ENCODE data around the gene CLSTN2. TPM values are rescaled to one million over a fixed set of nuclear protein-coding genes. Genes with fewer than 3 reads are reported as not detected.

CLSTN2 gene
- total and polyA plus RNA-seq, 9 donors = 28.9 to 263 (median 134) TPM

DNA sequence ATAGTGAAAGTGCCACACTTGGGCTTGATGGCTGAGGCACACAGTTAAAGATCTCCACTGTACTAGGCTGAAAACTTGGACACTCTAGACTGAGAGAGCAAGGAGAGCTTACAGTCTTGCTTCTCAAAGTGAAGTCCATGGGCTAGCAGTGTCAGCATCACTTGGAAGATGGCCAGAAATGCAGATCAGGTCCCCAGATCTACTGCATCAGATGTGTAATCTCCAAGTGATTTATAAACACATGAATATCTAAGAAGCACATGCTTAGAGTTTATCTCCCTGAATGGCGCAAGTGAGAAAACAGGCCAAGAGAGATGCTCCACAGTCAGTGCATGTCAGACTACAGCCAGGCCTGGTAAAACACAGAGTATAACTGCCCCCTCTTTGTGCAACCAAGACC is 308.6 kb downstream of the CLSTN2 start:
- Histone ChIP-seq H3K9me3 (no peaks in the 10 kb centered on the region), H3K4me1 (ENCODE audit: insufficient read depth) (no peaks in the 10 kb centered on the region), H3K36me3 (no peaks in the 10 kb centered on the region), H3K27me3 (no peaks in the 10 kb centered on the region), H3K27ac (no peak overlapping the region), H3K4me3 (no peak overlapping the region)
- DNase-seq = no peak
- no peak for TF ChIP-seq POLR2A (IDR thresholded peaks at IDR 0.05)
- no peak for TF ChIP-seq EP300 (IDR thresholded peaks at IDR 0.05)
- TF ChIP-seq, protein P1, sequence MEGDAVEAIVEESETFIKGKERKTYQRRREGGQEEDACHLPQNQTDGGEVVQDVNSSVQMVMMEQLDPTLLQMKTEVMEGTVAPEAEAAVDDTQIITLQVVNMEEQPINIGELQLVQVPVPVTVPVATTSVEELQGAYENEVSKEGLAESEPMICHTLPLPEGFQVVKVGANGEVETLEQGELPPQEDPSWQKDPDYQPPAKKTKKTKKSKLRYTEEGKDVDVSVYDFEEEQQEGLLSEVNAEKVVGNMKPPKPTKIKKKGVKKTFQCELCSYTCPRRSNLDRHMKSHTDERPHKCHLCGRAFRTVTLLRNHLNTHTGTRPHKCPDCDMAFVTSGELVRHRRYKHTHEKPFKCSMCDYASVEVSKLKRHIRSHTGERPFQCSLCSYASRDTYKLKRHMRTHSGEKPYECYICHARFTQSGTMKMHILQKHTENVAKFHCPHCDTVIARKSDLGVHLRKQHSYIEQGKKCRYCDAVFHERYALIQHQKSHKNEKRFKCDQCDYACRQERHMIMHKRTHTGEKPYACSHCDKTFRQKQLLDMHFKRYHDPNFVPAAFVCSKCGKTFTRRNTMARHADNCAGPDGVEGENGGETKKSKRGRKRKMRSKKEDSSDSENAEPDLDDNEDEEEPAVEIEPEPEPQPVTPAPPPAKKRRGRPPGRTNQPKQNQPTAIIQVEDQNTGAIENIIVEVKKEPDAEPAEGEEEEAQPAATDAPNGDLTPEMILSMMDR (IDR thresholded peaks at IDR 0.05) = no peak
- intact Hi-C loops (cut with DNase I) = no loop called here
- 90 to 100% (median 98%) methylated on average over 1 of the region's 1 CpG for WGBS, 3 donors

DNA sequence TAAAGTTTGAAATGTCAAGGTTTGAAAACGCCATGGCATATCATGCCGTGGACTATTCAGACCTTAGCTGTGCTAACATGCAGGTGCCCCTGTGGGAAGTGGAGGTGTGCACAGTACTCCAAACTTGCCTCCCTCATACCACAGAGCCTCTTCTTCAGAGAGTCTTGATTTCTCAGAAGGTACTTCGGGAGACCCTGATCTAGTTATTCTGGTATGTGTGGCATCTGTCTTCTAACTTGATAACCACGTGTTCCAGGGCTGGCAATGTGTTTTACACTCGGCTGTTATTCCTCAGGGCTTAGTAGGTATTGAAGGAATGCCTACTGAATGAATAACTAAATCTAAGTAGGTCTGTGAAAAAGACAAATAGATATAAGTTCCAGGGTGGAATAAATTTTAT is 309.9 kb downstream of the CLSTN2 start:
- no peaks in the 10 kb centered on the region for H3K36me3 ChIP-seq
- intact Hi-C loops (cut with DNase I) = no loop called here
- DNase-seq = no peak
- H3K9me3 ChIP-seq = no peaks in the 10 kb centered on the region
- no peaks in the 10 kb centered on the region for H3K27me3 ChIP-seq
- H3K4me3 ChIP-seq = no peak overlapping the region
- H3K27ac ChIP-seq = no peak overlapping the region
- WGBS, 3 donors = 66 to 75% (median 68%) methylated on average over 5 of the region's 5 CpGs
- TF ChIP-seq, protein P1 (IDR thresholded peaks at IDR 0.05) = no peak
- no peak for TF ChIP-seq EP300 (IDR thresholded peaks at IDR 0.05)
- no peak for TF ChIP-seq POLR2A (IDR thresholded peaks at IDR 0.05)
- H3K4me1 ChIP-seq (ENCODE audit: insufficient read depth) = no peaks in the 10 kb centered on the region

DNA sequence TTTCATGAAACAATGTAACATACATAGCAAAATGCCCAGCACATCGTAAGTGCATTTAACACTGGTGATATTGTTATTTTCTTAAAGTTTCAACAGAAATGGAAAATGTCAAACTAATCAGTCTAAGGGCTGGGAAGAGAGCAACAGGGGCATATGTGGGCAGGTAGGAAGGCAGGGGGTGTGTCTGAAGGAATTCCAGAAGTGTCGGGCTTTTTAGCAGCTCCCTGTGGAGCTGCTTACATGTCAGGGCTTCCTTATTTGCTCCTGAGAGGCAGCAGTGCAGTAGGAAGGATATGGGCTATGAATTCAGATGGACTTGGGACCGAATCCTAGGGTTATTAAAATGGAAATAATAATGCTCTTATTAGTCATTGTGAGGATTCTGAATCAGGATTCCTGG is 311.6 kb downstream of the CLSTN2 start:
- no peaks in the 10 kb centered on the region for H3K27me3 ChIP-seq
- H3K4me3 ChIP-seq = no peak overlapping the region
- WGBS, 3 donors = 62 to 63% (median 62%) methylated on average over 3 of the region's 3 CpGs
- H3K36me3 ChIP-seq = no peaks in the 10 kb centered on the region
- H3K27ac ChIP-seq = no peak overlapping the region
- TF ChIP-seq, protein P1 (IDR thresholded peaks at IDR 0.05) = no peak
- TF ChIP-seq POLR2A (IDR thresholded peaks at IDR 0.05) (no peak), EP300 (IDR thresholded peaks at IDR 0.05) (no peak)
- no peak for DNase-seq
- H3K4me1 ChIP-seq (ENCODE audit: insufficient read depth) = no peaks in the 10 kb centered on the region
- intact Hi-C loops (cut with DNase I) = no loop called here
- no peaks in the 10 kb centered on the region for H3K9me3 ChIP-seq

DNA sequence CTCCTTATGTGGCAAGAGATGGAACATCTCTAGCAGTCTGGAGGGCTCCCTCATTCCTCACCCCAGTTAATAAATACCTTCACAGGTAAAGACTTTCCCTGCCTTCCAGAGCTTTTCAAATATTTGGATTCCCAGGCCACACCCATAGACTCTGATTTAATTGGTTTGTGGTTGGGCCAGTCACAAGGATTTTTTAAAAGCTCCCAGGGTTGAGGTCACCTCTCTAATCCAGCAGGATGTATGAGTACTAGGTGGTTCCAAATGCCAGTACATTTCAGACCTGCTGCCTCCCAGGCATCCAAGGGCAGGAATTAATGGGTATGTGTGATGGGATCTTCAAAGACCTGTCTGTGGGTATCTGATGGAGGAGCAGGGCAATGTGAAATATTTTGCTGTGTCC is 312.8 kb downstream of the CLSTN2 start:
- DNase-seq = no peak
- Histone ChIP-seq H3K9me3 (no peaks in the 10 kb centered on the region), H3K27me3 (no peaks in the 10 kb centered on the region), H3K27ac (no peak overlapping the region), H3K4me1 (ENCODE audit: insufficient read depth) (peaks cover under 1% of the 10 kb centered on the region), H3K4me3 (no peak overlapping the region), H3K36me3 (no peaks in the 10 kb centered on the region)
- intact Hi-C loops (cut with DNase I) = no loop called here
- TF ChIP-seq, protein P1 (IDR thresholded peaks at IDR 0.05) = no peak
- TF ChIP-seq POLR2A (IDR thresholded peaks at IDR 0.05) (no peak), EP300 (IDR thresholded peaks at IDR 0.05) (no peak)

DNA sequence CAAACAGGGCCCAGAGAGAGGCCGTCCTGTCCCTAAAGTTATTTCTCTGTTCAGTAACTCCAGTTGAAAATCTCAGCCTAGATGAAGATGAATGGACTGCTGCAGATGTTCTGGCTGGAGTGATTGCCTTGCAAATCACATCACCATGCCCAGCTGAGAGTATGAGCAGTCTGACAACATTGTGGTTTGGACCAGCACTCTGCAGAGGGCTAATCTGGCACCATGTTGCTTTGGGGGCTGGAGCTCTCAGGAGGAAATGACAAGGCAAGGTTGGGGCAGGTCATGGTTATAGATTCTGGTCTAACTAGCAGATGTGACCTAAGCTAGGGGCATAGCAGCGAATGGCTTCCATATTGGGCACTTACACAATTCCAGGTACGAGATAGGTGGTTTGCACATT is 314.2 kb downstream of the CLSTN2 start:
- no peaks in the 10 kb centered on the region for H3K27me3 ChIP-seq
- DNase-seq = no peak
- no peak overlapping the region for H3K27ac ChIP-seq
- no peaks in the 10 kb centered on the region for H3K36me3 ChIP-seq
- H3K4me3 ChIP-seq = no peak overlapping the region
- no peaks in the 10 kb centered on the region for H3K9me3 ChIP-seq
- intact Hi-C loops (cut with DNase I) = no loop called here
- 92 to 97% (median 96%) methylated on average over 3 of the region's 3 CpGs for WGBS, 3 donors
- TF ChIP-seq POLR2A (IDR thresholded peaks at IDR 0.05) (no peak), EP300 (IDR thresholded peaks at IDR 0.05) (no peak)
- TF ChIP-seq, protein P1 (IDR thresholded peaks at IDR 0.05) = no peak
- H3K4me1 ChIP-seq (ENCODE audit: insufficient read depth) = peaks cover 4% of the 10 kb centered on the region
